SK-MEL-5 (cell line): ENCODE measurements around the gene TXLNB. TPM values are rescaled to one million over a fixed set of nuclear protein-coding genes. Genes with fewer than 3 reads are reported as not detected.
"Not testable (repeated sequence)": the region's sequence is repeated elsewhere in the genome, so short reads cannot be mapped to it uniquely, and the experiment has no call there.

Source experiments
- DNase-seq: peaks from one replicate; pipeline ENCODE4 v3.0.0-alpha.2; 2016; ENCODE audit warnings: low read depth, low spot score
- in situ Hi-C: cut with HindIII; loops from 2 replicates; pipeline ENCODE4 v1.10.0; 2016; ENCODE audit warnings: low sequenced_read_pairs, high pct_unique_total_duplicates, low pct_unique_long_range_greater_than_20kb
- total RNA-seq: library from RNA; depleted of rRNA; stranded (reverse); fragments of >200 nt; shearing (Covaris generic); gene quantifications from 2 replicates; pipeline ENCODE4 v1.2.3, GENCODE V29; 2014; rRNA removed

Gene TXLNB
- total RNA-seq, 1 experiment from 2014 or later, result 1.2 TPM

GRCh38 chr6:139212460-139212859 lies 79.3 kb downstream of the TXLNB start:
- DNase-seq, in situ Hi-C loops: not testable (repeated sequence)

- in situ Hi-C loops, result not testable (repeated sequence)
Observed at GRCh38 chr6:139210766-139211165, 81.0 kb downstream of the TXLNB start.

GRCh38 chr6:139205843-139206242 lies 86.0 kb downstream of the TXLNB start:
- no peak for DNase-seq
- in situ Hi-C loops, result no loop called here

More at GRCh38 chr6:139210766-139211165, 81.0 kb downstream of the TXLNB start:
- DNase-seq, result not testable (repeated sequence)

- in situ Hi-C loops, result no loop called here
Observed at GRCh38 chr6:139204978-139205377, 86.8 kb downstream of the TXLNB start.

GRCh38 chr6:139201378-139201777 lies 90.4 kb downstream of the TXLNB start:
- DNase-seq, result no peak
- in situ Hi-C loops, result no loop called here

More at GRCh38 chr6:139204978-139205377, 86.8 kb downstream of the TXLNB start:
- no peak for DNase-seq

DNA sequence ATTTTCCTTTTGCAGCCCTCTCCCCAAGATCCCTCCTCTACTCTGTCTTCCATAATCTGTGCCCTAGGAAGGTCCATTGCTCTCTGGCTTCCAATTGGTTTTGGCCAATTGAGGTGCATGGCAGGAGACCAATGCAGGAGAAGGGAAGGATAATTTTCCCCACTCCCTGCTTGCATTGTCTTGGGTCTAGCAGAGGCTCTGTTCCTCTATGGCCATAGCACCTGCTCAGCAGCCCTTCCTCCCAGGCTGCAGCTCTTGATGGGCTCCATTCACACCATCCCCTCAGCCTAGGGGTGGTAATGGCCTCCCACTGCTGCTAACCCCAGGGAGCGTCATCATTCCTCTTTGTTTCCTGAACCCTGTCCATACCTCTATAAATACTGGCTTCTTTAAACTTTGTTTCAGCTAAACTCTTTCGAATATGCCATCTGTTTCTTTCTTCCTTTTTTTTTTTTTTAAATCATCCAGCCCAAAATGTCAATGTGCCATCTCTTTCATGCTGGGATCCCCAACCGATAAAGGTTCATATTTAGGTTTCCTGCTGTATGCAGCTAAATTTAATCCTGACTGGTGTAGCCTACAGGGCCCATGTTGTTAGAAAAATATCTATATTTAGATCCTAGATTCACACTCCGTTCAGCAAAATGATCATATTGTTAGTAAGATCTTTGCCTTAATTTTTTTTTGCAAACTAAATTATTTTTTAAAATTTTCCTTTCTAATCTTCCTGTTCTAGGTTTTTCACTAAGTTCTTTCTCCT lies 93.1 kb downstream of the TXLNB start:
- in situ Hi-C loops, result no loop called here
- no peak for DNase-seq

GRCh38 chr6:139194740-139195139 lies 97.1 kb downstream of the TXLNB start:
- in situ Hi-C loops, result no loop called here
- DNase-seq, result no peak

Other genes starting within 250 kb of the TXLNB start
- 5.9 and 6.4 TPM in 2 replicates for gene HECA, start 156.9 kb downstream of the TXLNB start, total RNA-seq
- gene CITED2, start 82.7 kb upstream of the TXLNB start, total RNA-seq, result 18.7 and 19.7 TPM in 2 replicates